Stimulated activated naive B cell treated with anti-CD40 and anti-IgM and Interleukin-4, amounts not matched to agents 10 μg/mL and 1 μg/mL and 100 μg/mL, for 72 hours (primary cell): Measurements from ENCODE around the gene PHC2.

ENCODE experiments used
- ATAC-seq, 2 donors: fragments of 150-1000 bp; cut with Tn5 transposase; replicated peaks; 2 replicates each; pipeline ENCODE4 v1.10.0; 2021; ENCODE audit warnings: moderate library complexity in 1 of 2
- DNase-seq: peaks from one replicate; pipeline ENCODE4 v3.0.0; 2021
- H3K27ac Mint-ChIP-seq: one replicate; pipeline ENCODE4 v1.8.0; 2022; ENCODE audit warnings: mild to moderate bottlenecking, mixed read lengths
- H3K27me3 Mint-ChIP-seq, 2 donors: one replicate each; pipeline ENCODE4 v1.8.0; 2022; ENCODE audit warnings: mixed read lengths in 2 of 2
- H3K36me3 Mint-ChIP-seq, 2 donors: one replicate each; pipeline ENCODE4 v1.8.0; 2022; ENCODE audit warnings: mixed read lengths in 2 of 2, mild to moderate bottlenecking in 1 of 2
- H3K4me1 Mint-ChIP-seq, 2 donors: one replicate each; pipeline ENCODE4 v1.8.0; 2022; ENCODE audit warnings: mixed read lengths in 2 of 2, mild to moderate bottlenecking in 1 of 2
- H3K4me3 Mint-ChIP-seq, 2 donors: one replicate each; pipeline ENCODE4 v1.8.0; 2022; ENCODE audit warnings: mild to moderate bottlenecking in 2 of 2, mixed read lengths in 2 of 2, moderate library complexity in 1 of 2
- H3K9me3 Mint-ChIP-seq, 2 donors: one replicate each; pipeline ENCODE4 v1.8.0; 2022; ENCODE audit warnings: mixed read lengths in 2 of 2, mild to moderate bottlenecking in 1 of 2

PHC2 gene

DNA sequence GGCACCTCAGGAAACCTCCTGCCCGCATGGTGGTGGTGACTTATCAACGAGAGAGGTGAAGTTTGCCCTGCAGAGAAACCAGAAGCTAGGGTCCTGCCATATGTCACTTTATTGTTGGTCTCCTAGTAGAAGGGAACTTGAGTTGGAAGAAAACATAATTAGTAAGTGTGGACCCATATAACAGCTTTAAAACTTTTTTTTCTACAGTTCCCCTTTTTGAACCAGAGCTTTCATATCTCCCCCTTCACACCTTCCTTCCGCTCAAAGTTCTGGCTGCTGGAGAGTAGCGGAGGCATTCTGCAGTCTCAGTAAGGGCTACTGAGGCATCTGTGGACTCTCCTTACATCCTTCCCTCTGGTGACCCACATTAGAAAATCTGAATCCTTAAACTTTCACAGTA lies 48.9 kb downstream of the PHC2 start:
- H3K4me3 Mint-ChIP-seq = no peak overlapping the region
- no peaks in the 10 kb centered on the region for H3K36me3 Mint-ChIP-seq
- no peak for DNase-seq
- no peaks in the 10 kb centered on the region for H3K9me3 Mint-ChIP-seq
- H3K27me3 Mint-ChIP-seq = peaks cover 19 to 20% of the 10 kb centered on the region in 2 donors
- H3K27ac Mint-ChIP-seq = no peak overlapping the region
- peak; percentile 70 to 71 for ATAC-seq
- H3K4me1 Mint-ChIP-seq = peaks cover 15 to 17% of the 10 kb centered on the region in 2 donors

DNA sequence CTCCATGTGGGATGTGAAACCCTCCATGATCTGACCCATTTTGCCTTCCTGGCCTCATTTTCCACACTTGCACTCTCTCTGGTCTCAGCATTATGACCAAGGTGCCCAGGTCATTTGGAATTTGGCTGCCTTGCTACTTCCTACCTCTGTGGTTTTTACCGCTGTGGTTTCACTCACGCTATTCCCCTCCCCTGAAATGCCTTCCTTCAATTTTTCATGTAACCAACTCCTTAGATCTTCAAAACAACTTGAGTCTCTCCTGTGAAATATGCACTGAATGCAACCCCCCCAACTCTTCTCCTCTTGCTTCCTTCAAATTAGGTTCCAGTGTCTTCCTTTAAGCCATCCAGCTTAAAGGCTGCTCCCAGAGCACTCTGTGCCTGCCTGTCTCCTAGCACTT lies 50.1 kb downstream of the PHC2 start:
- Mint-ChIP-seq H3K9me3 (no peaks in the 10 kb centered on the region), H3K36me3 (no peaks in the 10 kb centered on the region), H3K4me3 (no peak overlapping the region), H3K27ac (no peak overlapping the region), H3K4me1 (peaks cover 15 to 17% of the 10 kb centered on the region in 2 donors), H3K27me3 (peaks cover 19 to 20% of the 10 kb centered on the region in 2 donors)
- DNase-seq (no peak), ATAC-seq (no peak)

DNA sequence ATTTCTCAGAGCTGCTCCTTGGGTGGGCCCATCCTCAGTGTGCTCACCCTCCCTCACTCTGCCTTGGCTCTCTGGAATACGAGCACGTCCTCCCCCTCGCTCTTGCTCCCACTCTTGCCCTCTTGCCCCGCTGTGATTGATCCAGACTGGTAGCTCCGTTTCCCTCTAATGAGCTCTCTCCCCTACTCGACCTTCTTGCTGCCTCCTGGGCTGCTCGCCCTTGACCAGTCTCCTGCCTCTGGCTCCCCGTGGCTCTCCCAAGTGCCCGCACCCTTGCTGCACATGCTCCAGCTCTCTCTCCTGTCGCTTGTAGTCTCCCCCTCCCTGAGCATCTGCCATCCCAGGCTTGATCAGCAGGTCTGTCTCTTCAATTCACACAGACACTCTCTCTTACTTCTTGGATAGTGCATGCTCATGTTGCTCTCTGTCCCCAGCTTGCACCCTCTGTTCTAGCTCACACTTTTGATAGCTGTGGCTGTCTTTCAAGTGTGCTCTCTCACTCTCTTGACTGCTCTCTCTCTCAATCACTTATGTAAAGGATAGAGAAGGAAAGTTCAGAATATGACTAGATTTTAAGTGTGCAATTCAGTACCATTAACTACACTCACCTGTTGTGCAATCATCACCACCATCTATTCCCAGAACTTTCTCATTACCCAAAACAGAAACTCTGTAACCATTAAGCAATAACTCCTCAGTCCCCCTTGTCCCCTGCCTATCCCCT lies 51.1 kb downstream of the PHC2 start:
- Mint-ChIP-seq H3K27ac (peak overlapping the region; percentile 6), H3K4me3 (no peak overlapping the region), H3K36me3 (no peaks in the 10 kb centered on the region), H3K9me3 (no peaks in the 10 kb centered on the region), H3K4me1 (peaks cover 15 to 17% of the 10 kb centered on the region in 2 donors), H3K27me3 (peaks cover 19 to 20% of the 10 kb centered on the region in 2 donors)
- DNase-seq = no peak
- ATAC-seq = no peak

DNA sequence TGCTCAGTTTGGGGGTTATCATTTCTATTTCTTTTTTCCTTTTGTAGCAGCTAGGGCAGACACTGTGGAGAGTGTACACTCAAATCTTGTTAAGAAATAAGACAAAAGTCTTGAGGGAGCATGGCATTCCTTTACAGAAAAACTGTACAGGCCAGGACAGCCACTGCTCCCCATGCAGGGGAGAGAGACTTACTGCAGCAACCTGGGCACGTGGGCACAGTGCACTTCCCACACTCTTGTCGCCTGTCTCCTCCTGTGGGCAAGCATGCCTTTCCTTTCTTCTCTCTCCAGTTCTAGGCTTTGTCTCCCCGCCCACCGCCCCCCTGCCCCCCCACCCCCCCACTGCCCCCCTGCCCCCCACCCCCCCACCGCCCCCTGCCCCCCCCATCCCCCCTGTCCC lies 51.9 kb downstream of the PHC2 start:
- H3K27ac Mint-ChIP-seq = no peak overlapping the region
- H3K4me1 Mint-ChIP-seq = peaks cover 13 to 17% of the 10 kb centered on the region in 2 donors
- H3K4me3 Mint-ChIP-seq = no peak overlapping the region
- H3K27me3 Mint-ChIP-seq = peaks cover 19 to 20% of the 10 kb centered on the region in 2 donors
- no peaks in the 10 kb centered on the region for H3K36me3 Mint-ChIP-seq
- DNase-seq = no peak
- ATAC-seq = no peak
- H3K9me3 Mint-ChIP-seq = no peaks in the 10 kb centered on the region

DNA sequence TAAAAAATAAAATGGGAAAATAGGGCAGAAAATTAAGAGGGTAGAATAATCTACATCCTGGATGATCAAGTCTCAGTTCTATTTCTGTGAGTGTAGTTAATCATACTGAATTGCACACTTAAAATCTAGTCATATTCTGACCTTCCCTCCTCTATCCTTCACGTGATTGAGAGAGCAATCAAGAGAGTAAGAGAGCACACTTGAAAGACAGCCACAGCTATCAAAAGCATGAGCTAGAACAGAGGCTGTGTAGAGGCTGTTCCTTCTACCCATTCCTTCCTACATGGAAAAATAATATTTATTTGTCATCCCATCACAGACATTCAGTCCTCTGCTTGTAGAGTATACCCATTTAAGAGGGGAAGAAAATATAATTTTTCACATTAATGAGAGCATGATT lies 52.4 kb downstream of the PHC2 start:
- H3K36me3 Mint-ChIP-seq = no peaks in the 10 kb centered on the region
- no peaks in the 10 kb centered on the region for H3K9me3 Mint-ChIP-seq
- no peak overlapping the region for H3K27ac Mint-ChIP-seq
- peaks cover 13 to 17% of the 10 kb centered on the region in 2 donors for H3K4me1 Mint-ChIP-seq
- peaks cover 19 to 20% of the 10 kb centered on the region in 2 donors for H3K27me3 Mint-ChIP-seq
- DNase-seq (no peak), ATAC-seq (no peak)
- H3K4me3 Mint-ChIP-seq = no peak overlapping the region

DNA sequence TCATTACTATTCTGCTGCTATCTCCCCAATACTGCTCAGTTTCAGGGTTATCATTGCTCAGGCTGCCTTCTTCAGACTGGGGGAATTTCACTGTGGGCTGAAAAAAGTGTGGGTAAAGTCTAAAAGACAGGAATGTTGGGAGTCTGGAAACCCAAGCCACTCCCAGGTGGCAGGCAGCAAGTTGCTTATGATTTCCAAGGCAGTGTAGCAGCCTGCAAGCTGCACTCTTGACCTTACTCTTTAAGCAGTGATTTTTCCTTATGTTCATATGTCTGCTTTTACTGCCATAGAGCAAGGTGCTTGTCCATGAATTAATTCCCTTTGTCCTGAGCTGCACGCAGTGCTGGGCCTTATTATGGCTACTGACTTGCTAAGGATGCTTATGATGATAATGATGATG lies 53.1 kb downstream of the PHC2 start:
- ATAC-seq (no peak), DNase-seq (no peak)
- H3K4me1 Mint-ChIP-seq = peaks cover 13 to 17% of the 10 kb centered on the region in 2 donors
- H3K4me3 Mint-ChIP-seq = no peak overlapping the region
- peaks cover 20% of the 10 kb centered on the region in 2 donors for H3K27me3 Mint-ChIP-seq
- H3K9me3 Mint-ChIP-seq = no peaks in the 10 kb centered on the region
- no peaks in the 10 kb centered on the region for H3K36me3 Mint-ChIP-seq
- H3K27ac Mint-ChIP-seq = no peak overlapping the region

DNA sequence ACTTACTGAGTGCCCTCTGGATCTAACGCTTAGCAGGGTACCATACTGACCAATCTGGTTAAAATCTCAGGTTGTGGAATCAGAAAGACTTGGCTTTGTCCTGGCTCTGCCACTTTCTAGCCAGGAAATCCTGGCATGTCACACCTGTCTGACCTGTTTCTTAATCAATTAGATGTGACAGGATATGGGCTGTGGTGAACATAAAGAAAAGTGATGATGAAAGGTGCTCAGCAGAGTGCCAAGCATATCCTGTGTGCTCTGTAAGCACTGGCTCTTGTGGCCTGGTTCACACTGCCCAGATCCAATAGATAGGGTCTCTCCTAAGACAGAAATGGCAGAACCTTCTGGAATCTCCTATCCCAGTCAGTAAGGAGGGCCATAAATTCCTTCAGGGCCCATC lies 53.9 kb downstream of the PHC2 start:
- Mint-ChIP-seq H3K27me3 (peaks cover 25 to 26% of the 10 kb centered on the region in 2 donors), H3K36me3 (no peaks in the 10 kb centered on the region), H3K9me3 (no peaks in the 10 kb centered on the region), H3K4me1 (peaks cover 9 to 12% of the 10 kb centered on the region in 2 donors), H3K27ac (no peak overlapping the region), H3K4me3 (no peak overlapping the region)
- ATAC-seq (no peak), DNase-seq (no peak)

DNA sequence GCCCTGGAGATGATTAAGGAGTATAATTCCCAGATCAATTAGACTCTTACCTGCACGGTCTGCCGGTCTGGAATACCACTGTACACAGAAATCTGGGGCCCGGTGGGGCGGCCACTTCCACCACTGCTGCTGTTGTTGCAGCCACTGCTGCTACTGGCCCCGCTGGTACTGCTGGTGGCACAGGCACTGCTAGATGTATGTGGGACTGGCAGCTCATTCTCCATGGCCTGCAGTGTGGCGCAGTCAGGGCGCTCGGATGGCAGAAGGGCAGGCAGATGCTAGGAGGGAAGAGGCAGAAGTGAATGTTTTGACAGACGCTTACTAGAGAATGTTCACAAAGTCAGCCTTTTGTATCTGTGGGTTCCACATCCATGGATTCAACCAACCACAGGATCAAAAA lies 55.6 kb downstream of the PHC2 start:
- Mint-ChIP-seq H3K27me3 (peaks cover 21 to 23% of the 10 kb centered on the region in 2 donors), H3K36me3 (no peaks in the 10 kb centered on the region), H3K4me1 (peaks cover 0 to 2% of the 10 kb centered on the region in 2 donors), H3K9me3 (no peaks in the 10 kb centered on the region), H3K4me3 (no peak overlapping the region), H3K27ac (no peak overlapping the region)
- DNase-seq (no peak), ATAC-seq (no peak)

DNA sequence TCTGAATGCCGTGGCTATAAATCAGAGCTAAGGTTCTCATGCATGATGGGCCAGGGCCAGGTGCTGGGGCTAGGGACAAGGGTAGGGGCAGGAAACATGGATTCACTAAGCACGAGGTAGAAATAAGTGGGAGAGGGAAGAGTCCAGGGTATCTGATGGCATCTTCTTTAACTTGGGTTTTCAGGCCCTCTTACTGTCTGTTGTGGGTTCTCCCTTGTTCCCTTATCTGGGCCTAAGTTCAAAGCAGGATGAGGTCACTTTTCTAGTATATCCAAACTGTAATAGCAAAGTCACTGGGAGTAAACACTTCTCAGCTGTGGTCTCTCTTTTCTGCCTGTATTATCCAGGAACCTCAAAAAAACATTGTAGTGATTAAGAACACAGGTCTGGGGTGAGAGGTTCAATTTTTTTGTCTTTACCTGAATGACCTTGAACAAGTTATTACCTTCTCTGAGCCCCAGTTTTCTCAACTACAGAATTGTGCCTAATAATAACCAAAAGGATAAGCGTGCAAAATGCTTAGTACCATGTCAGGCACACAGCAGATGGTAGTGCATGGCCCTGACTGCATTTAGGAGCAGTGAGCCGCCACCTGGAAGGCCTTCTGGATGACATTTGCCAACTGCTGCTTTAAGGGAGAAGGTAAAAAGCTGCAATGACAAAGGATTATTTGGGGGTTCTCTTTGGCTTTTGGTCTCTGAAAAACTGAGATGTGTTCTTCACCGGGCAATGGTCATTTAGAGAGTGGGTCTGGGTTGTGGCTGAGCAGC lies 56.4 kb downstream of the PHC2 start:
- H3K4me3 Mint-ChIP-seq = no peak overlapping the region
- H3K27me3 Mint-ChIP-seq = peaks cover 15% of the 10 kb centered on the region in 2 donors
- H3K4me1 Mint-ChIP-seq = no peaks in the 10 kb centered on the region
- H3K27ac Mint-ChIP-seq = no peak overlapping the region
- no peaks in the 10 kb centered on the region for H3K36me3 Mint-ChIP-seq
- no peaks in the 10 kb centered on the region for H3K9me3 Mint-ChIP-seq
- ATAC-seq = no peak
- no peak for DNase-seq

DNA sequence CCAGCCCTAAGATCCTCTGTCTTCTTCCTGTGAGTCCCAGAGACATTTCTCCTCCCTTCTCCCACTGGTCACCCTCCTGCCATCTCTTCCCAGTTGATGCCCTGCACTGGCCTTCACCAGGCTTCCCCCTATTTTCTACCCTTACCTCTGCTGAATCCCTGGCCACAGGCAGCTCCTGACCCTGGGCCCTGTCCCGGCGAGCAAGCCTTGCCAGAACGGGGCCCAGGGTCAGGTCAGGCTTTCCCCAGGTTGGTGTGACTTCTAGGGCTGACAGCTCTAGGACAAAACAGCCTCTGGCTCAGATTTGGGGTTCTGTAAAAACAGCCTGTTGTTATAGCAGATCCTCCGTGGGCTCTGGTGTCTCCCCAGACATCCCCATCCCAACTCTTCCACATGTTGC lies 57.3 kb downstream of the PHC2 start:
- Mint-ChIP-seq H3K4me1 (no peaks in the 10 kb centered on the region), H3K36me3 (no peaks in the 10 kb centered on the region), H3K4me3 (no peak overlapping the region), H3K9me3 (no peaks in the 10 kb centered on the region), H3K27ac (no peak overlapping the region), H3K27me3 (peaks cover 17% of the 10 kb centered on the region in 2 donors)
- no peak for DNase-seq
- no peak for ATAC-seq

DNA sequence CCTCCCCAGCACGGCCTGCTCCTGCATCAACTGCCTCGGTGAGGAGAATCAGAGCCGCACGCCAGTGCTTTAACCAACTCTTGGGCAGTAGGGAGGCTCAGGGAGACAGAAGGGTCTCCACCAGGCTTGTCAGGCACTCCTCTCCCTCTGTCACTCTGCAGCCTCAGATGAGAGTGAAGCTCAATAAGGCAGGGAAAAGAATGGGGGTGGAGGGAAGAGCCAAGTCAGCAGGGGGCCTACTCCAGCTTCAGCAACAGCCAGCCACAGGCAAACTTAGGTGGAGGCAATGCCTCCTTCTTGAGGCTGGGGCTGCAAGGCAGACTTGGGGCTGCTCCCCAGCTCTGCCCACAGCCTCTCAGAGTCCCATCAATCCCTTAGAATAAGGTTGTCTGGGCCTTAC lies 58.2 kb downstream of the PHC2 start:
- Mint-ChIP-seq H3K4me1 (peaks cover 2 to 5% of the 10 kb centered on the region in 2 donors), H3K27ac (no peak overlapping the region), H3K9me3 (no peaks in the 10 kb centered on the region), H3K36me3 (no peaks in the 10 kb centered on the region), H3K27me3 (peaks cover 17 to 19% of the 10 kb centered on the region in 2 donors), H3K4me3 (no peak overlapping the region)
- no peak for ATAC-seq
- DNase-seq = no peak

DNA sequence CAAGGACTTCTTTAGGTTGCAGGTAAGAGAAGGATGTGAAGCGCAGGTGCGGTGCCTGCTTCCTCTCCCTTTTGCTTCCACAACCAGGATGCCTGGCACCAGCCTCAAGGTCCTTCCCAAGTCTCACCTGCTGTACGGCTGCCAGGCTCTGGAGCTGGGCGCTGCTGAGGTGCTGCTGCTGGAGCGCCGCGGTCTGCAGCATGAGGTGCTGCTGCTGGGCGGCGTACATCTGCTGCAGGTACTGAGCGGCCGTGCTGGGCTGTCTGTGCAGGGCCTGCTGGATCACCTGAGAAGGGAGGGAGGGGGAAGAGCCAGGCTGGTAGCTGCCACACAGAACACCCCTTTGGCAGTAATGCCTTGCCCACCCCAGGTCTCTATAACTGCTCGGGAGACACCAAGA lies 58.7 kb downstream of the PHC2 start:
- H3K4me3 Mint-ChIP-seq = no peak overlapping the region
- H3K27me3 Mint-ChIP-seq = peaks cover 17 to 24% of the 10 kb centered on the region in 2 donors
- H3K4me1 Mint-ChIP-seq = peaks cover 2 to 10% of the 10 kb centered on the region in 2 donors
- ATAC-seq (no peak), DNase-seq (no peak)
- no peak overlapping the region for H3K27ac Mint-ChIP-seq
- H3K9me3 Mint-ChIP-seq = no peaks in the 10 kb centered on the region
- H3K36me3 Mint-ChIP-seq = no peaks in the 10 kb centered on the region

DNA sequence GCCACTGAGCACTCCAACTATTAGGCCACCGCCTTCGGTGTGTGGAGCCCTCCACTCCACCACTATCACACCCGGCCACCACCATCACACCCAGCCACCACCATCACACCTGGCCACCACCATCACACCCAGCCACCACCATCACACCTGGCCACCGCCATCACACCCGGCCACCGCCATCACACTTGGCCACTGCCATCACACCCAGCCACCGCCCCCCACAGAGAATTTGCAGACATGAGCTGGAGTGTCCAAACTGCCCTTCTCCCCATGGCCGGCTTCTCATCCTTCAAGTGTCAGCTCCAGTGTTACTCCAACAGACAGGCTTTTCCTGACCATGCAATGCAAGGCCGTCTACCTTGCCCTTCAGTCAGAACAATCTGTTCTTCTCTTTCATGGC lies 59.6 kb downstream of the PHC2 start:
- Mint-ChIP-seq H3K27ac (no peak overlapping the region), H3K9me3 (no peaks in the 10 kb centered on the region), H3K36me3 (no peaks in the 10 kb centered on the region), H3K27me3 (peaks cover 17 to 29% of the 10 kb centered on the region in 2 donors), H3K4me1 (peaks cover 2 to 11% of the 10 kb centered on the region in 2 donors), H3K4me3 (no peak overlapping the region)
- no peak for ATAC-seq
- DNase-seq = no peak

DNA sequence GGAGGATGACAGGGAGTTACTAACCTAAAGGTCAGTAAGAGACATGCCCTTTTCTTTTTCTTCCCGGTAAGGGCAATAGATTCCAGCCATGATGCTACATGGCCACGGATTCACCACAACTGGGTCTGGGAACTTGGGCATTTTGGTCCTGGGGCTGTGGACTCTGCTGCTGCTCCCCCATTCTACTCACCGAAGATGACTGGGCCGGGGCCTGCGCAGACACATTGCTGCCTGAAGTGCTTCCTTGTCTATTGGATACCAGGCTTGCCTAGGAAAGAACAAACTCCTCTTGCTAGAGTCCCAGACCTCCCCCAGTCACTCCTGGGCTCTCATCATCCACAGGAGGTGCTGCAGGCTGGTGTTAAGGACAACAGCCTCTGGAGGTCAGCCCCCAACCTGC lies 60.1 kb downstream of the PHC2 start:
- no peaks in the 10 kb centered on the region for H3K36me3 Mint-ChIP-seq
- no peaks in the 10 kb centered on the region for H3K9me3 Mint-ChIP-seq
- H3K27ac Mint-ChIP-seq = no peak overlapping the region
- peaks cover 2 to 11% of the 10 kb centered on the region in 2 donors for H3K4me1 Mint-ChIP-seq
- DNase-seq = no peak
- ATAC-seq = no peak
- no peak overlapping the region for H3K4me3 Mint-ChIP-seq
- H3K27me3 Mint-ChIP-seq = peaks cover 17 to 29% of the 10 kb centered on the region in 2 donors

DNA sequence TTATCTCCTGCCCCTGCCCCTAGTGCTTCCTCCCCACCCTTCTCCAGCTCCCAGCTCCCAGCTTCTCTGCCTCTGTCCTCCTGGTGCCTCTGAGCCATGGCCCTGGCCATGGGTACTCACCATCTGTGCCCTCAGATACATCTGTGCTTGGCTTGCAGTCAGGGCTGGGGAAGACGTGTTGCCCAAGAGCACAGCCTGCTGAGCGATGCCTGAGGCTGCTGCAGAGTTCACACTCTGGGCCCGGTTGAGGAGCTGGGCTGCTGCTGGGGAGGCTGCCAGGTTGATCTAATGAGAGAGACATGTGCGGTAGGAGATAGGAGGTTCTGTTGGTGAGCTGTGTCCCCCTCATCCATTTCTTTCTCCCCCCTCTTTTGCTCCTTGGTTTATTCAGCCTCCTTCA lies 60.6 kb downstream of the PHC2 start:
- no peak for ATAC-seq
- Mint-ChIP-seq H3K9me3 (no peaks in the 10 kb centered on the region), H3K36me3 (no peaks in the 10 kb centered on the region), H3K27me3 (peaks cover 17 to 29% of the 10 kb centered on the region in 2 donors), H3K27ac (no peak overlapping the region), H3K4me3 (no peak overlapping the region), H3K4me1 (peaks cover 2 to 11% of the 10 kb centered on the region in 2 donors)
- no peak for DNase-seq
